LNCaP clone FGC (cell line): Measurements from ENCODE around the gene IFIT5.

ENCODE experiments used
- DNase-seq: peaks from one replicate; pipeline ENCODE4 v3.0.0-alpha.2; 2011; ENCODE audit warnings: low read depth
- H3K4me3 ChIP-seq: 2 replicates; pipeline ENCODE4 v1.5.1; 2011; ENCODE audit warnings: mild to moderate bottlenecking, low read depth, low read length, control low read depth
- TF ChIP-seq, protein P1 (sequence below): IDR thresholded peaks from 2 replicates; pipeline ENCODE4 v1.5.1; 2012; ENCODE audit warnings: mild to moderate bottlenecking; ENCODE audit not compliant: control insufficient read depth, insufficient read depth; ENCODE audit errors: extremely low read depth

Gene IFIT5

DNA sequence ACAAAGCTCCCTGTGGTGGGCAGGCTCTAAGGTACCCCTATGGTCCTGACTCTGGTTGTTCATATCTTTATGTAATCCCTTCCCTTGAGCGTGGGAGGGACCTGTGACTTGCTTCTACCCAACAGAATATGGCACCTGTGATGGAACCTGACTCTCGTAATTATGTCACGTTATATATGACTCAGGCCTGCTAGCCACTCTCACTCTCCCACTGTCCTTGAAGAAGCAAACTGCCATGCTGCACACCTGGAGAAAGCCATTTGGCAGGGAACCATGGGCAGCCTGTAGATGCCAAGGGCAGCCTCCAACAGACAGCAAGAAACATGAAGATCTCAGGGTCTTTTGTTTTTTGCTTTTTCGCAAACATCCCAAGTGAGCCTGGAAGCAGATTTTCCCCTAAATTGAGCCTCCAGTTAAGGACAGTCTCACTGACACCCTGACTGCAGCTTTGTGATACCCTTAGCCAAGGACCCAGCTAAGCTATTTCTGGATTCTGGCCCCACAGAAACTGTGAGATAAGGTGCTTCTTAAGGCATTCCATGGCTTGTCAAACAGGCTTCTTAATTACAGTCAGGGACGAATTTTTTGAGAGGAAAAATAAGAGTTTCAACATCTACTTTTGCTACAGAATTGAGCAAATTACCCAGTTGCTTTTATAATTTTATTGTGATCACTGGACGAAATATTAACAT is 49.6 kb downstream of the IFIT5 start:
- H3K4me3 ChIP-seq = no peak overlapping the region
- DNase-seq = no peak
- TF ChIP-seq, protein P1, sequence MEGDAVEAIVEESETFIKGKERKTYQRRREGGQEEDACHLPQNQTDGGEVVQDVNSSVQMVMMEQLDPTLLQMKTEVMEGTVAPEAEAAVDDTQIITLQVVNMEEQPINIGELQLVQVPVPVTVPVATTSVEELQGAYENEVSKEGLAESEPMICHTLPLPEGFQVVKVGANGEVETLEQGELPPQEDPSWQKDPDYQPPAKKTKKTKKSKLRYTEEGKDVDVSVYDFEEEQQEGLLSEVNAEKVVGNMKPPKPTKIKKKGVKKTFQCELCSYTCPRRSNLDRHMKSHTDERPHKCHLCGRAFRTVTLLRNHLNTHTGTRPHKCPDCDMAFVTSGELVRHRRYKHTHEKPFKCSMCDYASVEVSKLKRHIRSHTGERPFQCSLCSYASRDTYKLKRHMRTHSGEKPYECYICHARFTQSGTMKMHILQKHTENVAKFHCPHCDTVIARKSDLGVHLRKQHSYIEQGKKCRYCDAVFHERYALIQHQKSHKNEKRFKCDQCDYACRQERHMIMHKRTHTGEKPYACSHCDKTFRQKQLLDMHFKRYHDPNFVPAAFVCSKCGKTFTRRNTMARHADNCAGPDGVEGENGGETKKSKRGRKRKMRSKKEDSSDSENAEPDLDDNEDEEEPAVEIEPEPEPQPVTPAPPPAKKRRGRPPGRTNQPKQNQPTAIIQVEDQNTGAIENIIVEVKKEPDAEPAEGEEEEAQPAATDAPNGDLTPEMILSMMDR = no peak

DNA sequence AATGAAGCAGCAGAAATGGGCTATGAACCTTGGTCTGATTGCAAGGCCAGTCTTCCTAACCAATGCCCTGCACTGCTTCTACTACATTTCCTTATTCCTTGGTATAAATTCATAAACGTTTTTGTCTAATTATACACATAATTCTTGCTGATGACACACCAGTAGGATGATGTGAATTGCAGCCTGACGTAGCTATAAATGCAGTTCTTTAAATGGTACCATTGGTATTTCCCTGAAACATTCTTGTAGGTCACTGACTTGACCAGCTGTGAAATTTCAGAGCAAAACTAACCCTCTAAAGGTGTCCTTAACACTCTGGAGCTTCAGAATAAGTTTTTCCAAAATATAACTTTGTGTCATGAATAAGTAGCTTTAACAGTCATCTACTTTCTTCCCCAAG is 50.8 kb downstream of the IFIT5 start:
- TF ChIP-seq, protein P1 = no peak
- DNase-seq = no peak
- H3K4me3 ChIP-seq = no peak overlapping the region

DNA sequence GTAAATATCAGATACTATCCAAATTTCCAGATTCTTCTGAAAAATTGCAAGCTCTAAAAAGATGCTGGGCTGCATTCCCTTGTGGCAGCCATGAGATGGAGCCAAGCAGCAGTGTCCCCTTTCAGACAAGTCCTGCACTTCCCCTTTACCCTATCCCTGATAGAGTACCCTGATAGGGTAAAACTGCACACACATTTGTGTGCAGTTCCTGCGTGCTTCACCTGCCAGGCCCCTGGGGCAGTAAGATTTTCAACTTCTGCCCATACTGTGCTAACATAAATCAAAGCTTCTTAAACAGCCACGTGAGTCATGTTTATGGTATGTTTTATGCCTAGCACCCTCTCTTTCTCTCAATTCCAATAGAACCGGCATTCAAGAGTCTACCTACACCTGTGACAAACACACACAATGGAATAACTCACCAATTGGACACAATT is 52.2 kb downstream of the IFIT5 start:
- peak; percentile 10 for DNase-seq
- TF ChIP-seq, protein P1 = peak; percentile 60
- no peak overlapping the region for H3K4me3 ChIP-seq

DNA sequence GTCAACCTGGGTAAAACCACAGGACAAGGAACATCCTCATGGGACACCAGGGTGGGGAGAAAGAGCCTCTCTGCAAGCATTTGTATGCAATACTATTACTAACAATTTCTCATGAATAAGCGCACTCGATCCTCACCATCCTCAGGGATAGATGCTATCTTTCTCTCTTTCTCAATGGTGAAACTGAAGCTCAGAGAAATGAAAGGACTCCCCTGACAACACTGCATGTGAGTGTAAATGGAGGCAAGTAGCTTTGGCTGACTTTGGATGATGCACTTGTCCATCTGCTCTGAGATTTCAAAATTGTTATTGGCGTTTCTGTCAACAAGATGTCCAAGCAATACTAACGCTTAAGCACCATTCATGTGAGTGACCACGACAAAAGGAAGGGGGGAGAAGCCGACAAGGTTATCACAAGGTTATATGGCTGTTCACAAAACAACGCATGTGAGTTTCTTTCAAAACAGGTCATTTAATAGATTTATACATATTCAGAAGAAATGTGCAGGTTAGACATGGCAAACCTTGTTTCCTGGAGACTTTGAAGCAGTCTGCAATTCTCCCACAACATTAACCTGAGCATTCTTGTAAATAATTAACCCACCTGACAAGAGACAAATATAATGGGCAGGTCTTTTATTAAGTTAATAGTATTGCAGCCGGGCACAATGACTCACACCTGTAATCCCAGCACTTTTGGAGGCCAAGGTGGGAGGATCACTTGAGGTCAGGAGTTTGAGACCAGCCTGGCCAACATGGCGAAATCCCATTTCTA is 54.0 kb downstream of the IFIT5 start:
- TF ChIP-seq, protein P1 = no peak
- no peak for DNase-seq
- H3K4me3 ChIP-seq = no peak overlapping the region

DNA sequence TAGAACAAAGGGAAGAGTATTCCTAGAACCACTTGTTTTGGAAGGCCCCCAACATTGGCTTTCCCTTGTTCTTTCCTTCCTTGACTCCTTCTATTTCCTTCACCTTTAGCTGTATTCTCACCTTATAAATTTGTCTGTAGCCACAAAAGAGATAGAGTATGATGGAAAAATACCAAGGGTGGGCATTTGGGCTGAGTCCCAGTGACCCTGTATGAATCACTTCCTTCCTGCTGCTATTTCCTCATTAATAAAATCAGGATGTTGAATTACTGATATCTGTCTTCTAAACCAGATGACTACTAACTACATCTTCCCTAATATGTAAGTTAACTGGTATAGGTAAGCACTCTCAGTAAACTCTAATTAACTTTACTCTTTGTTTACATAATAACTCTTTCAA is 55.1 kb downstream of the IFIT5 start:
- no peak for DNase-seq
- TF ChIP-seq, protein P1 = no peak
- H3K4me3 ChIP-seq = no peak overlapping the region
